C4-2B (cell line): ENCODE measurements around the gene ARHGAP26.

Experiments used
- ZFX ChIP-seq: fragments of 450-650 bp; IDR thresholded peaks from 2 replicates; pipeline ENCODE4 v1.6.1; 2017
- TF ChIP-seq, protein P1 (sequence below): fragments of 450-650 bp; conservative IDR thresholded peaks from 2 replicates; pipeline ENCODE4 v1.5.1; 2017; ENCODE audit warnings: mild to moderate bottlenecking

DNA sequence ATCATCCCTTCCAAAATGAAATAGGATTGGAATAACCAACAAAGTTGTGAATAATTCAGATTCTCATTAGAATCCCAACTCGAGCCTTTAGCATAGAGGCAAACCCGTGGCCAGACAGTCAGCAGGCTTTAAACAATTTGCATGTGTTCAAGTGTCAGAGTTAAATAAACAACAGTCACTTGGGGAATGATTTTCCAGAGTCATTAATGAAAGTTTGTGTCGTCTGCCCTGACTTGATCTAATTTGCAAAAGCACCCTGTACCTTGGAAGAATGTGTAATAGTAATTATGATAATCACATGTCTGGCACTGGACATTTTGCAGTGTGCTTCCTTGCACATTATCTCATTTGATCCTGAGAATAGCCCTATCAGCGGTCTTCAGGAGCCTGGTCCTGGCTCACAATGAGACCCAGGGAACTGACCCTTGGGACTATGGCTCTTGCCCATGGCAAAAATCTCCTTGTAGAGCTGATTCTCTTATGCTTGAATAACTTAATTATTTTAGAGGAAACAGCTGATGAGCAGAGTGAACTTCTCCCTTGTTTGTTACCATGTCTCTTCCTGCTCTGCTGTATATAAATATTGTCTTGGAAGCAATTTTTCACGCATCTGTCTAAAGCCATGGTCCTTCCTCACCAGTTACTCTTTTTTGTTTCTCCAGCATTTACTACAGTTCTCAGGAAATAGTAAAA lies 360.6 kb downstream of the ARHGAP26 start:
- TF ChIP-seq, protein P1, sequence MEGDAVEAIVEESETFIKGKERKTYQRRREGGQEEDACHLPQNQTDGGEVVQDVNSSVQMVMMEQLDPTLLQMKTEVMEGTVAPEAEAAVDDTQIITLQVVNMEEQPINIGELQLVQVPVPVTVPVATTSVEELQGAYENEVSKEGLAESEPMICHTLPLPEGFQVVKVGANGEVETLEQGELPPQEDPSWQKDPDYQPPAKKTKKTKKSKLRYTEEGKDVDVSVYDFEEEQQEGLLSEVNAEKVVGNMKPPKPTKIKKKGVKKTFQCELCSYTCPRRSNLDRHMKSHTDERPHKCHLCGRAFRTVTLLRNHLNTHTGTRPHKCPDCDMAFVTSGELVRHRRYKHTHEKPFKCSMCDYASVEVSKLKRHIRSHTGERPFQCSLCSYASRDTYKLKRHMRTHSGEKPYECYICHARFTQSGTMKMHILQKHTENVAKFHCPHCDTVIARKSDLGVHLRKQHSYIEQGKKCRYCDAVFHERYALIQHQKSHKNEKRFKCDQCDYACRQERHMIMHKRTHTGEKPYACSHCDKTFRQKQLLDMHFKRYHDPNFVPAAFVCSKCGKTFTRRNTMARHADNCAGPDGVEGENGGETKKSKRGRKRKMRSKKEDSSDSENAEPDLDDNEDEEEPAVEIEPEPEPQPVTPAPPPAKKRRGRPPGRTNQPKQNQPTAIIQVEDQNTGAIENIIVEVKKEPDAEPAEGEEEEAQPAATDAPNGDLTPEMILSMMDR: no peak
- no peak for TF ChIP-seq ZFX
